ENCODE results near the gene KDM5B.

DNA sequence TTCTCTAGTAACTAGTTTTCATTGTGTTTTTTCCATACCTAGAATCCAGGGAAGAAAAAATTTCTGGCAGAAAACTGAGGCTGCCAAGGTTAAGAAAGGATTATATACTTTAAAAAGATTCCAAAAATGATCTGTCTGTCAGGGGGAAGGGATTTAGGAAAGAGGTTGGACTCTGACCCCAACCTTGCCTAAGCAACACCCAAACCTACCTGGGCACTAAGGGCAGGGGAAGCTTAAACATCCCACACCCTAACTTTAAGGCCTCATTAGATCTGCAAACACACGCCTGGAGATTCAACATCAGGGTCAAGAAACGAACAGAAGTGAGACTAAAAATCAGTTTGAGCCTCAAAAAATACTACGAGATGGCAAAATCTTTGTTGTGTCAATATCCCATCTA, 19.4 kb downstream of the KDM5B start:
- TF ChIP-seq CTCF (IDR thresholded peaks at IDR 0.05) (no peak), ZFX (IDR thresholded peaks at IDR 0.05; ENCODE audit: borderline replicate concordance) (no peak)
